Measurements from ENCODE around the gene FBLN2. TPM values are rescaled to one million over a fixed set of nuclear protein-coding genes. Genes with fewer than 3 reads are reported as not detected.

The FBLN2 gene
- total RNA-seq, 1 donor from 2014 or later, result 1.3 TPM

DNA sequence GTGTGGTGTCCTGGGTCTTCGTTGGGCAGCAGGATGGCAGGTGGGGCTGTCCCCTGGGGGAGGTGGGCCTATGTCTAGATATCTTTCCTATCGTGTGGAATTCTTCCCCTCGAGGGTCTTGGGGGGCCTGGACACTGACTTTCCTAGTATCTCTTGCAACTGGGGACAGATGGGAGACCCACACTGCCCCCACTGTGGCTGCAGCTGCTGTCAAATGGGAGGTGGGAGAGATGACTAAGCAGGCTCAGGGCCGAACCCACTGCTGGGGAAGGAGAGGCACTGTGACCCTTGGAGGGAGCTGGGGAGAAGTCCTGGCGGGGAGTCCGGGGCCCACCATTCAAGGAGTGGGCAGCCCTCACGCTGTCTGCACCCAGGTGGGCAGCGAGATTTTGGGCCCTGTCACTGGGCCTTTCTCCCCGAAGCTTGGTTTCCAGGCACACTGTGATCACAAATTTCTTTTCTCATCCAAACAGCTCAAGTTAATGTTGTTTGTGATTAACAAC is 2.9 kb upstream of the FBLN2 start:
- ChIA-PET POLR2A (no interaction called here), CTCF (no interaction called here)
- H3K27me3 Mint-ChIP-seq, result peaks cover 14% of the 10 kb centered on the region
- no peaks in the 10 kb centered on the region for H3K36me3 Mint-ChIP-seq (ENCODE audit: low read depth)
- no peak overlapping the region for H3K4me3 Mint-ChIP-seq
- TF ChIP-seq, protein P1, sequence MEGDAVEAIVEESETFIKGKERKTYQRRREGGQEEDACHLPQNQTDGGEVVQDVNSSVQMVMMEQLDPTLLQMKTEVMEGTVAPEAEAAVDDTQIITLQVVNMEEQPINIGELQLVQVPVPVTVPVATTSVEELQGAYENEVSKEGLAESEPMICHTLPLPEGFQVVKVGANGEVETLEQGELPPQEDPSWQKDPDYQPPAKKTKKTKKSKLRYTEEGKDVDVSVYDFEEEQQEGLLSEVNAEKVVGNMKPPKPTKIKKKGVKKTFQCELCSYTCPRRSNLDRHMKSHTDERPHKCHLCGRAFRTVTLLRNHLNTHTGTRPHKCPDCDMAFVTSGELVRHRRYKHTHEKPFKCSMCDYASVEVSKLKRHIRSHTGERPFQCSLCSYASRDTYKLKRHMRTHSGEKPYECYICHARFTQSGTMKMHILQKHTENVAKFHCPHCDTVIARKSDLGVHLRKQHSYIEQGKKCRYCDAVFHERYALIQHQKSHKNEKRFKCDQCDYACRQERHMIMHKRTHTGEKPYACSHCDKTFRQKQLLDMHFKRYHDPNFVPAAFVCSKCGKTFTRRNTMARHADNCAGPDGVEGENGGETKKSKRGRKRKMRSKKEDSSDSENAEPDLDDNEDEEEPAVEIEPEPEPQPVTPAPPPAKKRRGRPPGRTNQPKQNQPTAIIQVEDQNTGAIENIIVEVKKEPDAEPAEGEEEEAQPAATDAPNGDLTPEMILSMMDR (IDR thresholded peaks at IDR 0.05), result no peak
- intact Hi-C loops (cut with micrococcal nuclease), result no loop called here
- H3K27ac Mint-ChIP-seq, result no peak overlapping the region
- peaks cover 31% of the 10 kb centered on the region for H3K4me1 Mint-ChIP-seq
- no peak for ATAC-seq (ENCODE audit: low read depth)
- no peak for DNase-seq
- H3K9me3 Mint-ChIP-seq, result peaks cover 2% of the 10 kb centered on the region

DNA sequence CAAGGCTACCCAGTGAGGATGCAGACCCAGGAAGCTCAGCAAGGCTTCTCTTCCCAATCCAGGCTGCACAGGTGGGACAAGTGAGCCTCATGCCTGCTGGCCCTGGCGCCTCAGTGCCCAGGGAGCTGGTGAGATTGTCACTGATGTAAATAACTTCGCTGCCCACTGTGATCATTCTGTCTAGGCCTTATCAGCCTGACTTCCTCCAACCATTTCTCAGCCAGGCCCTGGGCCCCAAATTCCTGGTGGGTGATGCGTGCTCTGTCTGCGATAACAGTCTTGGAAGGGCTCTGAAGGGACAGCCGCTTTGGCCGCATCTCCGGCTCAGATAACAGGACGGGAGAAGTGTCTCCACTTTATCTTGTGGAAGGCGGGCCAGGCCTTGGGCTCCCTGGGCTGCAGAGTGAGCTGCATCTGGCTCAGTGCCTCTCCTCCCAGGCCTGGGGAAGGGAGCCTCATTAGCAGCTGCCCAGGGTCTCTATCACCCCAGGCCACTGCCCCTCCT is 2.2 kb upstream of the FBLN2 start:
- ATAC-seq (ENCODE audit: low read depth) (no peak), DNase-seq (no peak)
- Mint-ChIP-seq H3K4me1 (peaks cover 37% of the 10 kb centered on the region), H3K27me3 (peaks cover 14% of the 10 kb centered on the region), H3K4me3 (no peak overlapping the region), H3K36me3 (ENCODE audit: low read depth) (no peaks in the 10 kb centered on the region), H3K27ac (no peak overlapping the region), H3K9me3 (no peaks in the 10 kb centered on the region)
- TF ChIP-seq, protein P1 (IDR thresholded peaks at IDR 0.05), result no peak
- intact Hi-C loops (cut with micrococcal nuclease), result no loop called here
- POLR2A ChIA-PET, result no interaction called here
- CTCF ChIA-PET, result no interaction called here

DNA sequence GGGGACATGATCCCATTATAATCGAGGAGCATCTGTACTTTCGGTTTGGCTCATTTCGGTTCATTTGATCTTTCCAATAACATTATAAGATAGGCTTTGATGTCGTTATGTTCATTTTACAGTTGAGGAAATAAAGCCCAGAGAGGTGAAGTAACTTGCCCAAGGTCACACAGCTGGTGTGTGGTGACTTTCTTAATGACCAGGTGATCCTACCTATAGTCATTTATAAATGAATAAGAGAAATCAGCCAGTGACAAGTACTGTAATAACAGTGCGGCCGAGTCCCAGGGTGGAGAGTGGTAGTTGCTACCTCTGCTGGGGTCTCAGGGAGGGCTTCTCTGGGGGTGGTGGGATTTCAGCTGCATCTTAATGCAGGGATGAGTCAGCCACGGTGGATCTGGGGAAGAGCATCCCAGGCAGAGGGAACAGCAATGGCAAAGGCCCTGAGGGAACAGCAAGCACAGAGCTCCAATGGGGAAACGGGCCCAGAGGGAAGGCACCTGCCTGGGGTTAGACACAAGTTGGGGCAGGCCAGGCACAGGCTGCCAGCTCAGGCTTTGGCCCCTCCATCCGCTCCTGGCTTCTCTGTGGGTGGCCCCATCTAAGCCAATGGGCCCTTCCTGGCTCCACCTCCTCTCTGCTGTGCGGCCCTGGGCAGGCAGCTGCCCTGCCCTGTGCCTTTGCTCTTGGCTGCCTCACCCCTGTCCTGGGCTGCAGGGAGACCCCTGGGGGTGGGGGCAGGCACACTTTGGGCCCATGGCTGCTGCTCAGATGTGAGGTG is 1.1 kb upstream of the FBLN2 start:
- no peak overlapping the region for H3K27ac Mint-ChIP-seq
- ATAC-seq (ENCODE audit: low read depth) (no peak), DNase-seq (no peak)
- CTCF ChIA-PET, result no interaction called here
- peak overlapping the region; percentile 61 for H3K4me3 Mint-ChIP-seq
- peaks cover 42% of the 10 kb centered on the region for H3K4me1 Mint-ChIP-seq
- no peaks in the 10 kb centered on the region for H3K36me3 Mint-ChIP-seq (ENCODE audit: low read depth)
- TF ChIP-seq, protein P1 (IDR thresholded peaks at IDR 0.05), result no peak
- peaks cover 18% of the 10 kb centered on the region for H3K27me3 Mint-ChIP-seq
- no peaks in the 10 kb centered on the region for H3K9me3 Mint-ChIP-seq
- POLR2A ChIA-PET, result interaction anchor here (0.6 kb wide), 1 partner anchor 526 kb away, joined by 6 read pairs; no protein-coding TSS in a partner anchor
- intact Hi-C loops (cut with micrococcal nuclease), result loop anchor here (2.0 kb wide), 1 partner anchor 67 kb away; the partner anchor contains the start of gene HDAC11

DNA sequence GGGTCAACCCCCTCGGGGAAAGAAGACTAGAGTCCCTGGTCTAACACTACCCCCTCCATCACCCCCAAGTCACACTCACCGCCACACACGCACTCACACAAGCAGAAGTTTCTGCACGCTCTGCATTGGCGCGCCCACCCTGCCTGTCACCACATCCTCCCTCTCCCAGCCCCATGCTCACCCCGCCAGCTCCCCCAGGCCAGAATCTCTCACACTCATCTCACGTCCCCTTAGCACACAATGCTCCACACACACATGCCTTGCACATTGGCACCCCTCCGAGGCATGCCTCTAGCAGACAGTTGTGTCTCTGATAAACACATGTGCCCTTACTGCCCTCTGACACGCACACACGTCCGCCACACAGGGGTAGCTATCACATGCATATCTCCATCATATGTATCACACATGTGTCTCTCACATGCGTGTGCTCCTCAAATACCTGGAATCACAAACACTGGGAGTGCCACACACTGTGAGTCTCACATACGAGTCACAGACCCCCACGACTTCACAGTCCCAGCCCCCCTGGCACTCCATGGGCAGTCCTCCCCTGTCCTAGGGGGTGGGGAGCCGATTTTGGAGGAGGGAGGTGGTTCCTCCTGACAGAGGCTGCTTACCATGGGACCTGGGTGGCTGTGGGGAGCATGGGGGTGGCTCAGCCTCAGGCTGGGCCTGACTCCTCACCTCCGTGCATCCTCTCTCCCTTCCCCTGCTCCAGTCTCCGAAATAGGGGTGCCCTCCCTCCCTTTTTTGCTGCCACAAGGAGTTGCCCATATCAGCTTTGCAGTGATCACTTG is 898 bp downstream of the FBLN2 start:
- Mint-ChIP-seq H3K9me3 (no peaks in the 10 kb centered on the region), H3K27me3 (peaks cover 15% of the 10 kb centered on the region), H3K4me1 (peaks cover 50% of the 10 kb centered on the region), H3K36me3 (ENCODE audit: low read depth) (no peaks in the 10 kb centered on the region), H3K4me3 (peak overlapping the region; percentile 79), H3K27ac (peak overlapping the region; percentile 68)
- DNase-seq (peak; percentile 23), ATAC-seq (ENCODE audit: low read depth) (peak; percentile 47)
- ChIA-PET POLR2A (no interaction called here), CTCF (no interaction called here)
- intact Hi-C loops (cut with micrococcal nuclease), result loop anchor here (2.0 kb wide), 1 partner anchor 69 kb away; the partner anchor contains the start of gene HDAC11
- TF ChIP-seq, protein P1 (IDR thresholded peaks at IDR 0.05), result no peak

DNA sequence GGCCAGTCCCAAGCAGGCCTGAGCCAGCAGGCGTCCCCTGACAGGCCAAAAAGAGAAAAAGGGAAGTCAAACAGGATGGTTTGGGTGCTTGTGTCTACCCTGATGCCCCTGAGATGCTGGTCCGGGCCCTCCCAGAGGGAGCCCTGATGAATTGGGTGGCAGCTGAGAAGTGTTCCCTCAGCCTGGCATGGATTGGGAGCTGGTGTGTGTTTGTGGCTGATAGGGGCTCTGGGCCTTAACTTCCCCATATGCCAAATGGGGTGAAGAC is 1.4 kb downstream of the FBLN2 start:
- peaks cover 49% of the 10 kb centered on the region for H3K4me1 Mint-ChIP-seq
- DNase-seq (no peak), ATAC-seq (ENCODE audit: low read depth) (peak; percentile 45)
- ChIA-PET POLR2A (no interaction called here), CTCF (no interaction called here)
- peak overlapping the region; percentile 67 for H3K4me3 Mint-ChIP-seq
- intact Hi-C loops (cut with micrococcal nuclease), result no loop called here
- H3K27ac Mint-ChIP-seq, result peak overlapping the region; percentile 67
- no peaks in the 10 kb centered on the region for H3K36me3 Mint-ChIP-seq (ENCODE audit: low read depth)
- H3K9me3 Mint-ChIP-seq, result no peaks in the 10 kb centered on the region
- TF ChIP-seq, protein P1 (IDR thresholded peaks at IDR 0.05), result no peak
- H3K27me3 Mint-ChIP-seq, result peaks cover 11% of the 10 kb centered on the region
